ENCODE results near the gene GGCX. TPM values are rescaled to one million over a fixed set of nuclear protein-coding genes. Genes with fewer than 3 reads are reported as not detected.

GGCX gene
- polyA plus RNA-seq, 3 donors, result 24.0 to 34.4 (median 32.0) TPM

GRCh38 chr2:85607268-85608215 is 46.2 kb upstream of the GGCX start:
- peaks cover 26 to 40% of the 10 kb centered on the region in 2 donors for H3K36me3 Mint-ChIP-seq
- Histone ChIP-seq H3K4me2 (replicated peaks; ENCODE audit: extremely low read depth, low read length, poor library complexity, severe bottlenecking) (no peak overlapping the region), H3K79me2 (ENCODE audit: insufficient read depth, low read length) (peaks cover 32% of the 10 kb centered on the region), H3K27me3 (ENCODE audit: control insufficient read depth in 2 of 2, insufficient read depth in 2 of 2, low read length in 2 of 2) (no peaks in the 10 kb centered on the region), H3K9me3 (replicated peaks in 1 of 2; ENCODE audit: control insufficient read depth in 1 of 2, insufficient read depth in 1 of 2, low read length in 2 of 2) (no peaks in the 10 kb centered on the region), H4K20me1 (ENCODE audit: insufficient read depth, low read length) (peaks cover 65% of the 10 kb centered on the region), H3K9ac (ENCODE audit: insufficient read depth, low read length, poor library complexity, severe bottlenecking) (no peak overlapping the region), H3K4me1 (ENCODE audit: control insufficient read depth in 1 of 2, insufficient read depth in 2 of 2, low read length in 2 of 2) (peaks cover 31 to 47% of the 10 kb centered on the region in 2 donors), H3K36me3 (replicated peaks in 1 of 2; ENCODE audit: control insufficient read depth in 1 of 2, insufficient read depth in 2 of 2, low read length in 2 of 2) (peaks cover 21 to 43% of the 10 kb centered on the region in 2 donors), H3K4me3 (replicated peaks in 1 of 3; ENCODE audit: low read depth in 2 of 3, low read length in 3 of 3) (no peak overlapping the region), H3K27ac (ENCODE audit: low read depth in 1 of 2, low read length in 2 of 2) (no peak overlapping the region), H2AFZ (ENCODE audit: insufficient read depth, low read depth, low read length, poor library complexity, severe bottlenecking) (no peak overlapping the region)
- no peaks in the 10 kb centered on the region for H3K9me3 Mint-ChIP-seq
- DNase-seq, result no peak
- peaks cover 0 to 4% (median 1%) of the 10 kb centered on the region in 3 donors for H3K27me3 Mint-ChIP-seq (ENCODE audit: low read depth in 3 of 3)
- intact Hi-C loops (cut with micrococcal nuclease), result no loop called here
- TF ChIP-seq CTCF (IDR thresholded peaks at IDR 0.05), result no peak
- 98% methylated on average over 6 of the region's 9 CpGs for WGBS (ENCODE audit: insufficient coverage)
- peaks cover 47% of the 10 kb centered on the region for H3K4me1 Mint-ChIP-seq
- peak overlapping the region in 3 of 7 donors; percentile 46 to 59 (median 54) for H3K27ac Mint-ChIP-seq
- H3K4me3 Mint-ChIP-seq, result no peak overlapping the region

- 96% methylated on average over 7 of the region's 7 CpGs for WGBS (ENCODE audit: insufficient coverage)
- Mint-ChIP-seq H3K9me3 (no peaks in the 10 kb centered on the region), H3K4me3 (no peak overlapping the region), H3K4me1 (peaks cover 52% of the 10 kb centered on the region), H3K27ac (no peak overlapping the region), H3K36me3 (peaks cover 26 to 40% of the 10 kb centered on the region in 2 donors), H3K27me3 (ENCODE audit: low read depth in 3 of 3) (peaks cover 0 to 4% (median 1%) of the 10 kb centered on the region in 3 donors)
- Histone ChIP-seq H3K27ac (ENCODE audit: low read depth in 1 of 2, low read length in 2 of 2) (no peak overlapping the region), H3K27me3 (ENCODE audit: control insufficient read depth in 2 of 2, insufficient read depth in 2 of 2, low read length in 2 of 2) (no peaks in the 10 kb centered on the region), H3K4me2 (replicated peaks; ENCODE audit: extremely low read depth, low read length, poor library complexity, severe bottlenecking) (no peak overlapping the region), H3K36me3 (replicated peaks in 1 of 2; ENCODE audit: control insufficient read depth in 1 of 2, insufficient read depth in 2 of 2, low read length in 2 of 2) (peaks cover 21 to 43% of the 10 kb centered on the region in 2 donors), H2AFZ (ENCODE audit: insufficient read depth, low read depth, low read length, poor library complexity, severe bottlenecking) (no peak overlapping the region), H3K79me2 (ENCODE audit: insufficient read depth, low read length) (peaks cover 25% of the 10 kb centered on the region), H3K9me3 (replicated peaks in 1 of 2; ENCODE audit: control insufficient read depth in 1 of 2, insufficient read depth in 1 of 2, low read length in 2 of 2) (no peaks in the 10 kb centered on the region), H4K20me1 (ENCODE audit: insufficient read depth, low read length) (peaks cover 63% of the 10 kb centered on the region), H3K9ac (ENCODE audit: insufficient read depth, low read length, poor library complexity, severe bottlenecking) (no peak overlapping the region), H3K4me1 (ENCODE audit: control insufficient read depth in 1 of 2, insufficient read depth in 2 of 2, low read length in 2 of 2) (peaks cover 31 to 46% of the 10 kb centered on the region in 2 donors), H3K4me3 (replicated peaks in 1 of 3; ENCODE audit: low read depth in 2 of 3, low read length in 3 of 3) (no peak overlapping the region)
- intact Hi-C loops (cut with micrococcal nuclease), result no loop called here
- no peak for TF ChIP-seq CTCF (IDR thresholded peaks at IDR 0.05)
- DNase-seq, result no peak
Observed at GRCh38 chr2:85606116-85606455, 44.8 kb upstream of the GGCX start.

Measured in CD14-positive monocyte (primary cell).